Activated T-helper 1 cell treated with anti-CD3 and anti-CD28 coated beads, Interleukin-2, amount 50 U/mL, for 16 hours (primary cell): ENCODE results near the gene SARS1.

ENCODE experiments used
- DNase-seq, 2 donors: peaks; one replicate each; pipeline ENCODE4 v3.0.0-alpha.2; 2020; ENCODE audit warnings: low read depth in 1 of 2, low spot score in 1 of 2

The SARS1 gene

GRCh38 chr1:109248797-109249629 is 35.3 kb downstream of the SARS1 start, which contains the start of gene CELSR2:
TSS of gene CELSR2 (plus strand) at chr1:109249539. CDS start at chr1:109250080, 541 bp downstream.
- peak in 1 of 2 donors; percentile 33 for DNase-seq

GRCh38 chr1:109249654-109250401 is 36.1 kb downstream of the SARS1 start:
- DNase-seq: no peak

DNA sequence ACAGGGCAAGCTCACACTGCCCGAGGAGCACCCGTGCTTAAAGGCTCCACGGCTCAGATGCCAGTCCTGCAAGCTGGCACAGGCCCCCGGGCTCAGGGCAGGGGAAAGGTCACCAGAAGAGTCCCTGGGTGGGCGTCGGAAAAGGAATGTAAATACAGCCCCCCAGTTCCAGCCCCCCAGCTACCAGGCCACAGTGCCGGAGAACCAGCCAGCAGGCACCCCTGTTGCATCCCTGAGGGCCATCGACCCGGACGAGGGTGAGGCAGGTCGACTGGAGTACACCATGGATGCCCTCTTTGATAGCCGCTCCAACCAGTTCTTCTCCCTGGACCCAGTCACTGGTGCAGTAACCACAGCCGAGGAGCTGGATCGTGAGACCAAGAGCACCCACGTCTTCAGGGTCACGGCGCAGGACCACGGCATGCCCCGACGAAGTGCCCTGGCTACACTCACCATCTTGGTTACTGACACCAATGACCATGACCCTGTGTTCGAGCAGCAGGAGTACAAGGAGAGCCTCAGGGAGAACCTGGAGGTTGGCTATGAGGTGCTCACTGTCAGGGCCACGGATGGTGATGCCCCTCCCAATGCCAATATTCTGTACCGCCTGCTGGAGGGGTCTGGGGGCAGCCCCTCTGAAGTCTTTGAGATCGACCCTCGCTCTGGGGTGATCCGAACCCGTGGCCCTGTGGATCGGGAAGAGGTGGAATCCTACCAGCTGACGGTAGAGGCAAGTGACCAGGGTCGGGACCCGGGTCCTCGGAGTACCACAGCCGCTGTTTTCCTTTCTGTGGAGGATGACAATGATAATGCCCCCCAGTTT is 36.9 kb downstream of the SARS1 start:
- no peak for DNase-seq

- no peak for DNase-seq
Observed at GRCh38 chr1:109251277-109252166, 37.8 kb downstream of the SARS1 start.

DNA sequence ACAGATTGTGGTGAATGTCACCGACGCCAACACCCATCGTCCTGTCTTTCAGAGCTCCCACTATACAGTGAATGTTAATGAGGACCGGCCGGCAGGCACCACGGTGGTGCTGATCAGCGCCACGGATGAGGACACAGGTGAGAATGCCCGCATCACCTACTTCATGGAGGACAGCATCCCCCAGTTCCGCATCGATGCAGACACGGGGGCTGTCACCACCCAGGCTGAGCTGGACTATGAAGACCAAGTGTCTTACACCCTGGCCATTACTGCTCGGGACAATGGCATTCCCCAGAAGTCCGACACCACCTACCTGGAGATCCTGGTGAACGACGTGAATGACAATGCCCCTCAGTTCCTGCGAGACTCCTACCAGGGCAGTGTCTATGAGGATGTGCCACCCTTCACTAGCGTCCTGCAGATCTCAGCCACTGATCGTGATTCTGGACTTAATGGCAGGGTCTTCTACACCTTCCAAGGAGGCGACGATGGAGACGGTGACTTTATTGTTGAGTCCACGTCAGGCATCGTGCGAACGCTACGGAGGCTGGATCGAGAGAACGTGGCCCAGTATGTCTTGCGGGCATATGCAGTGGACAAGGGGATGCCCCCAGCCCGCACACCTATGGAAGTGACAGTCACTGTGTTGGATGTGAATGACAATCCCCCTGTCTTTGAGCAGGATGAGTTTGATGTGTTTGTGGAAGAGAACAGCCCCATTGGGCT is 38.6 kb downstream of the SARS1 start:
- no peak for DNase-seq

DNA sequence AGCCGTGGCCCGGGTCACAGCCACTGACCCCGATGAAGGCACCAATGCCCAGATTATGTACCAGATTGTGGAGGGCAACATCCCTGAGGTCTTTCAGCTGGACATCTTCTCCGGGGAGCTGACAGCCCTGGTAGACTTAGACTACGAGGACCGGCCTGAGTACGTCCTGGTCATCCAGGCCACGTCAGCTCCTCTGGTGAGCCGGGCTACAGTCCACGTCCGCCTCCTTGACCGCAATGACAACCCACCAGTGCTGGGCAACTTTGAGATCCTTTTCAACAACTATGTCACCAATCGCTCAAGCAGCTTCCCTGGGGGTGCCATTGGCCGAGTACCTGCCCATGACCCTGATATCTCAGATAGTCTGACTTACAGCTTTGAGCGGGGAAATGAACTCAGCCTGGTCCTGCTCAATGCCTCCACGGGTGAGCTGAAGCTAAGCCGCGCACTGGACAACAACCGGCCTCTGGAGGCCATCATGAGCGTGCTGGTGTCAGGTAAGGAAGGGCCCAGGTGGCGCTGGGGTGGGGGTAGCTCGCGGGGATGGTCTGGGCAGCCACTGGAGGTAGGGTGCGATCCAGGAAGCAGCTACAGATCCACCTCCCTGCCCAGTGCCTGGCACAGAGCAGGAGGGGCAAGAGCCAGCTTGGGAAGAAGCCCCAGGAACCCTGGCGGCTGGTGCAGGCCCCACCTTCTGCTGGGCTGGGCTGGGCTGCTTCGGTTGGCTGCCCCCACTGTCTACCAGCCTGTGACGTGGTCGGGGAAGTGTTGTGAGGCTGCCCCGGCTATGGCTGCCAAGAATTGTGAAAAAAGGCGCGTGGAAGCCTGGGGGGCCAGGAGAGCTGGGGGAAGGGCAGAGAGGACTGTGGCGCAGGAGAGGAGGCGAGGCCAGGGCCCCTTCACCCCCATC is 39.4 kb downstream of the SARS1 start:
- no peak for DNase-seq

DNA sequence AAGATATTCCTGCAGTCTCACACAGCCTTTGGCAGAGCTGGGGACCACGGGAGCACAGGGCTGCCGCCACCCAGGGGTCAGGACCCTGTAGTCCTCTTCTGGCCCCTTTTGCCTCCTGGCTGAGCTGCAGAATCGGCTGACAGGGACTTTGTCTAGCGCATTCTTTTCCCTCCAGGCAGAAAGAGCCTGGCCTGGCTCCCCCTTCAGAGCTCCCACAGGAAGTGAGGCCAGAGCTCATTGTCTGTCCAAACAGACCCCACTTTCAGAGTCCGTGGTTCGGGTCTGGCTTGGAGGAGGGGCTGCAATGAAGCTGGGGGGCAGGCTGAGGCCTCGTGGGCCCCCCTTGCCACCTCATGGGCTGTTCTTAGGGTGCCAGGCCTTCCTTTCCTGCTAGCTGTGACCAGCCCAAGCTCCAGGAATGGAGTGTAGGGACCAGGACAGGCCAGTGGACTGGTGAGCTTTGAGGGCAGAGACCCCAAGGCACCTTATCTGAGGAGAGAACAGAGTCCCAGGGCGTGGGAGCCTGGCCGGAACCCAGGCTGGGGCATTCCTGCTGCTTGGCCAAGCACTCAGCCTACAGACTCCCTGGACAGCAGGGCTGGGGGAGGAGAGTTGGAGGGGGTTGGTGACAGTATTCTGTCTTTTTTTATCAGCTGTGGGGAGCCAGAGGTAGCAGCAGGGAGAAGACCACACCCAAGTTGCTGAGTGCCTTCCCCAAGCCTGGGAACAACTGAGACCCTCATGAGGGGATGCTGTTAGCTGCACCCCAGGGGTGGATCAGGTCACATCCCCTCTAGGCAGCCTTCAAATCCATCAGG is 40.3 kb downstream of the SARS1 start:
- DNase-seq: no peak

DNA sequence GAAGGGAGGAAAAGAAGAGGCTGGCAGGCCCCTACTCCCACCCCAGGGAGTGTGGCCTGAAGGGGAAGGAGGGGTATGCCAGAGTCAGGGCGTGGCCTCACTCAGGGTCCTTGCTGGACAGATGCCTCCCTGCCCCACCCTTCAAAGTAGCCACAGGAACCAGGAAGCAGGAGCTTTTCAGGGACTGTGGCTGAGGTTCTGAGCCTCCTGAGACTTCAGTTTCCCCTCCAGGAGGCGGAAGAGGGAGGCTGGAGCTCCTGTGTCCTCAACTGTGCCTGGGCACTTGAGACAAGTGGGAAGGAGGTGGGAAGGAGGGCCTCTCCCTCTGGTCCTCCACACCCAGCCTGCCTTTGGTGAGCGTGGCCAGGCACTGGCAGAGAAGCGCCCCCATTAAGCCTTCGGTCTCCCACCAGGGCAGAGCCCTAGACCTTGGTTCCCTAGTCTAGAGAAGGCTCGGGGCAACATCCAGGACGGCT is 40.9 kb downstream of the SARS1 start:
- DNase-seq: no peak

- no peak for DNase-seq
Observed at GRCh38 chr1:109255097-109255651, 41.5 kb downstream of the SARS1 start.

GRCh38 chr1:109255678-109256077 is 42.0 kb downstream of the SARS1 start:
- no peak for DNase-seq

- DNase-seq: no peak
Observed at GRCh38 chr1:109256085-109256484, 42.4 kb downstream of the SARS1 start.

- no peak for DNase-seq
Observed at GRCh38 chr1:109256971-109257681, 43.4 kb downstream of the SARS1 start.

DNA sequence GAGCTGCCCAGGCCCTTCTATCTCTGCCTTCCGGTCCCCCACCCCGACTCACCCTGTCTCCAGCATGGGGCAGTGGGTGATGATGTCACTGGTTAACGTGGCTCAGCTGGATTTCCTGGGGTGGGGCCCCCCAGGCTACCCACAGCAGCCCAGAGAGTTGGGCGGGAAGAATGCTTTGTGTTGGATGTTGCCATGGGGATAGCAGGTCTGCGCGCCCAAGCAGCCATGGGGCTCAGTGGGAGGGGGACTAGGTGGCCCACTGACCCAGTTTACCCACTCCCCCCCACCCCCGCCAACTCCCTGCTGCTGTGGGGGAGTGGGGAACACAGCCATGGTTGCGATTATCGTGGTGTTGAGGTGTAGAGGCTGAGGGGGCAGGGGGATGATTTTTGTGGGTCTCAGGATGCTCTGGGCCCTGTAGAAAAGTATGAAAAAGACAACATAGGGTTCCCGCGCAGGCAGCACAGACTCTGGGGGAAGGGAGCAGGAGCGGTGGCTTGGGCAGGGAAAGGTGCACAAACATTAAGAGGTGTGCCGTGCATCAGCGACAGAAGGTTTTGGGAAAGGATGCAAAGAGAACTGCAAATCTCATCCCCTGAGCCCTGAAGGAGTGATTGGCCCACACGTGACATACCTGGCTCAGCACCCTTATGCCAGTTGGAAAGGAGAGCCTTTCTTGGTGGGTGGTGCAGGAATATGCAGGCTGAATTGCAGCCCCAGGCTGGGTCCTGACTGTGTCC is 44.1 kb downstream of the SARS1 start:
- no peak for DNase-seq

DNA sequence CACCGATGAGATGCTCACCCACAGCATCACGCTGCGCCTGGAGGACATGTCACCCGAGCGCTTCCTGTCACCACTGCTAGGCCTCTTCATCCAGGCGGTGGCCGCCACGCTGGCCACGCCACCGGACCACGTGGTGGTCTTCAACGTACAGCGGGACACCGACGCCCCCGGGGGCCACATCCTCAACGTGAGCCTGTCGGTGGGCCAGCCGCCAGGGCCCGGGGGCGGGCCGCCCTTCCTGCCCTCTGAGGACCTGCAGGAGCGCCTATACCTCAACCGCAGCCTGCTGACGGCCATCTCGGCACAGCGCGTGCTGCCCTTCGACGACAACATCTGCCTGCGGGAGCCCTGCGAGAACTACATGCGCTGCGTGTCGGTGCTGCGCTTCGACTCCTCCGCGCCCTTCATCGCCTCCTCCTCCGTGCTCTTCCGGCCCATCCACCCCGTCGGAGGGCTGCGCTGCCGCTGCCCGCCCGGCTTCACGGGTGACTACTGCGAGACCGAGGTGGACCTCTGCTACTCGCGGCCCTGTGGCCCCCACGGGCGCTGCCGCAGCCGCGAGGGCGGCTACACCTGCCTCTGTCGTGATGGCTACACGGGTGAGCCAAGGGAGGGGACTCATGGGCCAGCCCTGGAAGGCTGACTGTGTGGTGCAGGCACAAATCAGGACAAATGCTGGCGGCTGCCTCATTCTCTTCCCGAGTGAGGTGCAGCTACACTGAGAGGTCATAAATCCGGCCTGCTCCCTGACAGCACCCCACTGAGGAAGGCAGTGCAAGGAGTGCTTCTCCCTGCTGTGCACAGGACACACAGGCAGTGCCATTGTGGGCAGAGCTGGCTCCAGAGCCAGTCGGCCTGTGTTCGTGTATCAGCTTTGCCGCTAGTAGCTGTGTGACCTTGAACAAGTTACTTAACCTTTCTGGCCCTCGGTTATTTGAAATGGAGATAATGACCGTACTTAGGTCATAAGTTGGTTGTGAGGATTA is 45.1 kb downstream of the SARS1 start:
- no peak for DNase-seq
